ENCODE measurements around the gene TUG1. TPM values are rescaled to one million over a fixed set of nuclear protein-coding genes. Genes with fewer than 3 reads are reported as not detected.

TUG1 gene
- total RNA-seq, 1 experiment from 2014 or later, result 103 TPM

GRCh38 chr22:30955153-30955552, 13.9 kb upstream of the TUG1 start:
- H3K9me3 ChIP-seq, result no peaks in the 10 kb centered on the region
- Mint-ChIP-seq H3K9me3 (ENCODE audit: unreplicated experiment) (no peaks in the 10 kb centered on the region), H3K27me3 (ENCODE audit: insufficient read depth, unreplicated experiment) (no peaks in the 10 kb centered on the region), H3K4me1 (ENCODE audit: low read depth, unreplicated experiment) (no peaks in the 10 kb centered on the region), H3K27ac (ENCODE audit: unreplicated experiment) (no peak overlapping the region), H3K36me3 (ENCODE audit: insufficient read depth, unreplicated experiment) (peaks cover 64% of the 10 kb centered on the region), H3K4me3 (ENCODE audit: unreplicated experiment) (no peak overlapping the region)
- peaks cover 4% of the 10 kb centered on the region for H3K36me3 ChIP-seq (ENCODE audit: control insufficient read depth, insufficient read depth, low read length)
- POLR2A ChIA-PET, result interaction anchor here (0.6 kb wide), 1 partner anchor 124 kb away, joined by 3 read pairs; no protein-coding TSS in a partner anchor
- no peaks in the 10 kb centered on the region for H3K27me3 ChIP-seq (replicated peaks; ENCODE audit: control insufficient read depth, insufficient read depth, low read length)
- peaks cover 14% of the 10 kb centered on the region; the same call in 1 of the 2 replicates for H3K4me1 ChIP-seq
- DNase-seq, result no peak
- no peak for TF ChIP-seq CTCF (IDR thresholded peaks at IDR 0.05; ENCODE audit: insufficient read depth in 1 of 2, low read depth in 1 of 2, low read length in 1 of 2, severe bottlenecking in 1 of 2, unreplicated experiment in 1 of 2)
- intact Hi-C loops (cut with micrococcal nuclease; ENCODE audit: unreplicated experiment), result no loop called here
- no peak overlapping the region for H3K4me3 ChIP-seq (ENCODE audit: low read depth, low read length)
- BruUV-seq (replicated peaks), result no TSS peak
- CTCF ChIA-PET, result no interaction called here

GRCh38 chr22:30964858-30965257, 4.2 kb upstream of the TUG1 start:
- no peak overlapping the region for H3K4me3 ChIP-seq (ENCODE audit: low read depth, low read length)
- TF ChIP-seq CTCF (IDR thresholded peaks at IDR 0.05; ENCODE audit: insufficient read depth in 1 of 2, low read depth in 1 of 2, low read length in 1 of 2, severe bottlenecking in 1 of 2, unreplicated experiment in 1 of 2), result no peak
- ChIA-PET CTCF (no interaction called here), POLR2A (interaction anchor here (1.2 kb wide), 1 partner anchor 90 kb away, joined by 3 read pairs; no protein-coding TSS in a partner anchor)
- no peak overlapping the region for H3K27ac Mint-ChIP-seq (ENCODE audit: unreplicated experiment)
- H3K9me3 Mint-ChIP-seq (ENCODE audit: unreplicated experiment), result no peaks in the 10 kb centered on the region
- no peaks in the 10 kb centered on the region for H3K27me3 ChIP-seq (replicated peaks; ENCODE audit: control insufficient read depth, insufficient read depth, low read length)
- H3K4me1 ChIP-seq, result peaks cover 10% of the 10 kb centered on the region
- intact Hi-C loops (cut with micrococcal nuclease; ENCODE audit: unreplicated experiment), result loop anchor here (10.0 kb wide), 1 partner anchor 270 kb away; no protein-coding TSS in a partner anchor
- no peaks in the 10 kb centered on the region for H3K4me1 Mint-ChIP-seq (ENCODE audit: low read depth, unreplicated experiment)
- no peak overlapping the region for H3K4me3 Mint-ChIP-seq (ENCODE audit: unreplicated experiment)
- no peaks in the 10 kb centered on the region for H3K9me3 ChIP-seq
- DNase-seq, result no peak
- BruUV-seq (replicated peaks), result no TSS peak
- no peaks in the 10 kb centered on the region for H3K27me3 Mint-ChIP-seq (ENCODE audit: insufficient read depth, unreplicated experiment)
- H3K36me3 Mint-ChIP-seq (ENCODE audit: insufficient read depth, unreplicated experiment), result peaks cover 26% of the 10 kb centered on the region
- H3K36me3 ChIP-seq (ENCODE audit: control insufficient read depth, insufficient read depth, low read length), result peaks cover 2% of the 10 kb centered on the region; the same call in 1 of the 2 replicates

GRCh38 chr22:30968015-30968923, 796 bp upstream of the TUG1 start, which contains the start of gene MORC2:
Gene MORC2 (minus strand): TSS chr22:30968774. CDS start chr22:30967889, 885 bp downstream.
- POLR2A ChIA-PET, result interaction anchor here (0.6 to 4.3 kb wide), 20 partner anchors 10 to 377 kb away, joined by 3 to 60 read pairs (median 4); partner anchors contain the start of genes PES1, SELENOM and SMTN
- CTCF ChIA-PET, result interaction anchor here (0.6 to 1.9 kb wide), 9 partner anchors 23 to 324 kb away, joined by 3 to 12 read pairs (median 3); partner anchors contain the start of genes PIK3IP1, SELENOM and SMTN
- no peaks in the 10 kb centered on the region for H3K27me3 ChIP-seq (replicated peaks; ENCODE audit: control insufficient read depth, insufficient read depth, low read length)
- peak; percentile 82 to 83 for DNase-seq
- peaks cover 56% of the 10 kb centered on the region for H3K36me3 Mint-ChIP-seq (ENCODE audit: insufficient read depth, unreplicated experiment)
- H3K9me3 ChIP-seq, result no peaks in the 10 kb centered on the region
- intact Hi-C loops (cut with micrococcal nuclease; ENCODE audit: unreplicated experiment), result loop anchor here (10.0 kb wide), 1 partner anchor 267 kb away; no protein-coding TSS in a partner anchor
- H3K27me3 Mint-ChIP-seq (ENCODE audit: insufficient read depth, unreplicated experiment), result no peaks in the 10 kb centered on the region
- peak within 1 kb of the TSS; percentile 57 for H3K4me3 ChIP-seq (ENCODE audit: low read depth, low read length)
- no peaks in the 10 kb centered on the region for H3K4me1 Mint-ChIP-seq (ENCODE audit: low read depth, unreplicated experiment)
- H3K36me3 ChIP-seq (ENCODE audit: control insufficient read depth, insufficient read depth, low read length), result peaks cover 7% of the 10 kb centered on the region
- no peaks in the 10 kb centered on the region for H3K9me3 Mint-ChIP-seq (ENCODE audit: unreplicated experiment)
- H3K4me3 Mint-ChIP-seq (ENCODE audit: unreplicated experiment), result peak within 1 kb of the TSS; percentile 96
- TF ChIP-seq CTCF (IDR thresholded peaks at IDR 0.05; ENCODE audit: insufficient read depth in 1 of 2, low read depth in 1 of 2, low read length in 1 of 2, severe bottlenecking in 1 of 2, unreplicated experiment in 1 of 2), result no peak
- H3K4me1 ChIP-seq, result peaks cover 20% of the 10 kb centered on the region
- H3K27ac Mint-ChIP-seq (ENCODE audit: unreplicated experiment), result peak within 1 kb of the TSS; percentile 98
- BruUV-seq (replicated peaks), result TSS peak; percentile 37

All from Caco-2 (cell line).